Gastroesophageal sphincter (tissue), 3 donors: ENCODE results near the gene HOXA4.

ENCODE experiments used
- POLR2AphosphoS5 ChIP-seq: sonication (generic); formaldehyde crosslinking; IDR thresholded peaks from one replicate; pipeline ENCODE4 v1.6.1; 2017; ENCODE audit warnings: antibody characterized with exemption
- TF ChIP-seq, protein P1 (sequence below), 4 experiments: fragments of 200-600 bp in 2 of 4; fragments of 450-650 bp in 2 of 4; sonication (generic) in 1 of 4; IDR thresholded peaks; one replicate each; pipeline ENCODE4 v1.5.1; 2017 to 2019; ENCODE audit warnings: antibody characterized with exemption in 4 of 4, mild to moderate bottlenecking in 2 of 4, moderate library complexity in 2 of 4

DNA sequence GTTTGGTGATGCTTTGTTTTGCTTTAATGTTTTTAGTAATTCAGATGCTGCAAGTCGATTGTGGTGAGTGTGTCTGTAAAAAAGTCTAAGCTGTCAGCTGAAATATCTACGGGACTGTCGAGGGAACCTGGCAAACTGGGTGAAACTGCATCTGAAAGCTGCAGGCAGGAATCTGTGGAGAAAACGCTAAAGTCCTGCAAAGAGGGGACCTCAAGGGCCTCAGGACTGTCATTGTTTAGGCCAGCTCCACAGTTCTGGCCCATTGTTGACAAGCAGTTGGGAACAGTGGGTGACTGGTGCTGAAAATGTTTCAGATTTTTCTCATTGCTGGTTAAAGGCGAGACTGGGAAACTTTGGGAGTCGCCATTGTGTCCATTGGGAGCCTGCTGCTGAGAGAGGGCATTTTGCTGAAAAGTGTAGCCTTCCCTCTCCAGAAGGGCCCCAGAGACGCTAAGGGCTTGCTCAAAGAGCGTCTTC, 29.8 kb downstream of the HOXA4 start:
- no peak for TF ChIP-seq POLR2AphosphoS5
- TF ChIP-seq, protein P1, sequence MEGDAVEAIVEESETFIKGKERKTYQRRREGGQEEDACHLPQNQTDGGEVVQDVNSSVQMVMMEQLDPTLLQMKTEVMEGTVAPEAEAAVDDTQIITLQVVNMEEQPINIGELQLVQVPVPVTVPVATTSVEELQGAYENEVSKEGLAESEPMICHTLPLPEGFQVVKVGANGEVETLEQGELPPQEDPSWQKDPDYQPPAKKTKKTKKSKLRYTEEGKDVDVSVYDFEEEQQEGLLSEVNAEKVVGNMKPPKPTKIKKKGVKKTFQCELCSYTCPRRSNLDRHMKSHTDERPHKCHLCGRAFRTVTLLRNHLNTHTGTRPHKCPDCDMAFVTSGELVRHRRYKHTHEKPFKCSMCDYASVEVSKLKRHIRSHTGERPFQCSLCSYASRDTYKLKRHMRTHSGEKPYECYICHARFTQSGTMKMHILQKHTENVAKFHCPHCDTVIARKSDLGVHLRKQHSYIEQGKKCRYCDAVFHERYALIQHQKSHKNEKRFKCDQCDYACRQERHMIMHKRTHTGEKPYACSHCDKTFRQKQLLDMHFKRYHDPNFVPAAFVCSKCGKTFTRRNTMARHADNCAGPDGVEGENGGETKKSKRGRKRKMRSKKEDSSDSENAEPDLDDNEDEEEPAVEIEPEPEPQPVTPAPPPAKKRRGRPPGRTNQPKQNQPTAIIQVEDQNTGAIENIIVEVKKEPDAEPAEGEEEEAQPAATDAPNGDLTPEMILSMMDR (IDR thresholded peaks at IDR 0.05): no peak
